ENCODE measurements around the gene HERPUD2. TPM values are rescaled to one million over a fixed set of nuclear protein-coding genes. Genes with fewer than 3 reads are reported as not detected.

The HERPUD2 gene
- total and polyA plus RNA-seq, 2 of the 4 experiments (the other 2 are of a cell fraction): 22.2 to 27.2 TPM

GRCh38 chr7:35691366-35691765 lies 3.6 kb downstream of the HERPUD2 start:
- Histone ChIP-seq H2AK9ac (replicated peaks; ENCODE audit: low read depth, low read length, poor library complexity) (no peak overlapping the region), H3K27ac (ENCODE audit: insufficient read depth, low read length) (peak overlapping the region; percentile 55; the same call in 1 of the 2 replicates), H3K14ac (replicated peaks; ENCODE audit: low read depth, low read length) (0 out of 2 replicates have a peak overlapping the region, but pooled peaks have one; percentile 3), H2AK5ac (ENCODE audit: low read depth, low read length) (no peak overlapping the region), H4K5ac (ENCODE audit: low read depth, low read length) (no peak overlapping the region), H3K4me2 (ENCODE audit: low read depth, low read length) (peak overlapping the region; percentile 78), H2BK20ac (ENCODE audit: low read depth, low read length) (no peak overlapping the region), H3K4me1 (ENCODE audit: control insufficient read depth, insufficient read depth, low read length) (peaks cover 4% of the 10 kb centered on the region), H4K91ac (ENCODE audit: insufficient read depth, low read depth, low read length) (no peak overlapping the region), H3K4me3 (ENCODE audit: insufficient read depth, low read depth, low read length) (peak overlapping the region; percentile 20; the same call in 1 of the 2 replicates), H4K20me1 (ENCODE audit: insufficient read depth, low read length) (peaks cover 20% of the 10 kb centered on the region; the same call in 1 of the 2 replicates), H3K9me1 (ENCODE audit: insufficient read depth, low read length) (peaks cover 4% of the 10 kb centered on the region), H3K4ac (ENCODE audit: low read depth, low read length) (no peak overlapping the region), H3K27me3 (ENCODE audit: control insufficient read depth, insufficient read depth, low read length) (no peaks in the 10 kb centered on the region), H2BK5ac (ENCODE audit: low read depth, low read length, poor library complexity, severe bottlenecking) (no peak overlapping the region), H3K79me1 (ENCODE audit: low read depth in 1 of 2, low read length in 2 of 2) (peaks cover 20 to 65% of the 10 kb centered on the region in 2 experiments), H4K8ac (ENCODE audit: low read depth in 2 of 2, low read length in 2 of 2) (no peak overlapping the region), H3K56ac (ENCODE audit: extremely low read depth, insufficient read depth, low read length) (no peak overlapping the region), H2BK120ac (ENCODE audit: low read depth, low read length) (no peak overlapping the region), H3K36me3 (ENCODE audit: control insufficient read depth, insufficient read depth, low read length) (no peaks in the 10 kb centered on the region), H3K18ac (ENCODE audit: low read depth, low read length) (no peak overlapping the region), H2BK15ac (ENCODE audit: low read depth, low read length) (no peak overlapping the region), H3K9me3 (ENCODE audit: control insufficient read depth, insufficient read depth, low read length) (no peaks in the 10 kb centered on the region), H3K9ac (ENCODE audit: low read depth, low read length) (no peak overlapping the region; the same call in 1 of the 2 replicates), H3K23ac (ENCODE audit: low read depth, low read length) (no peak overlapping the region), H2AFZ (replicated peaks; ENCODE audit: low read length, poor library complexity) (no peak overlapping the region)
- ATAC-seq (ENCODE audit: low read depth) (no peak), DNase-seq (no peak)
- intact Hi-C loops (cut with micrococcal nuclease): loop anchor here (5.0 kb wide), 1 partner anchor 44 kb away; no protein-coding TSS in a partner anchor
- no TSS peak for BruUV-seq (replicated peaks)
- TF ChIP-seq MXI1 (IDR thresholded peaks at IDR 0.05; ENCODE audit: borderline replicate concordance, low read depth, low read length) (no peak), POLR2A (IDR thresholded peaks at IDR 0.05; ENCODE audit: low read depth, low read length) (no peak), RFX5 (IDR thresholded peaks at IDR 0.05; ENCODE audit: low read depth, low read length) (no peak), MAZ (IDR thresholded peaks at IDR 0.05; ENCODE audit: borderline replicate concordance, low read depth, low read length) (no peak), CHD1 (IDR thresholded peaks at IDR 0.05; ENCODE audit: low read depth, low read length) (no peak), RAD21 (IDR thresholded peaks at IDR 0.05; ENCODE audit: low read length) (no peak), FOS (IDR thresholded peaks at IDR 0.05; ENCODE audit: low read depth, low read length) (no peak), CEBPB (IDR thresholded peaks at IDR 0.05; ENCODE audit: low read depth, low read length) (no peak), NFE2L2 (IDR thresholded peaks at IDR 0.05; ENCODE audit: low read depth, low read length) (no peak), USF2 (IDR thresholded peaks at IDR 0.05; ENCODE audit: low read depth, low read length) (no peak), CTCF (conservative IDR thresholded peaks at IDR 0.05; ENCODE audit: low read depth, low read length) (no peak), SMC3 (IDR thresholded peaks at IDR 0.05; ENCODE audit: low read depth, low read length) (no peak)
- TF ChIP-seq, protein P1, sequence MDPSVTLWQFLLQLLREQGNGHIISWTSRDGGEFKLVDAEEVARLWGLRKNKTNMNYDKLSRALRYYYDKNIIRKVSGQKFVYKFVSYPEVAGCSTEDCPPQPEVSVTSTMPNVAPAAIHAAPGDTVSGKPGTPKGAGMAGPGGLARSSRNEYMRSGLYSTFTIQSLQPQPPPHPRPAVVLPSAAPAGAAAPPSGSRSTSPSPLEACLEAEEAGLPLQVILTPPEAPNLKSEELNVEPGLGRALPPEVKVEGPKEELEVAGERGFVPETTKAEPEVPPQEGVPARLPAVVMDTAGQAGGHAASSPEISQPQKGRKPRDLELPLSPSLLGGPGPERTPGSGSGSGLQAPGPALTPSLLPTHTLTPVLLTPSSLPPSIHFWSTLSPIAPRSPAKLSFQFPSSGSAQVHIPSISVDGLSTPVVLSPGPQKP (IDR thresholded peaks at IDR 0.05; ENCODE audit: borderline replicate concordance, low read depth, low read length): no peak
- dilution Hi-C loops (cut with HindIII; ENCODE audit: low sequenced_read_pairs, unreplicated experiment): no loop called here
- no CpG with 5 or more reads among the region's 1 CpG for WGBS, 2 experiments (ENCODE audit: extremely low coverage in 2 of 2, insufficient read length in 1 of 2)
- in situ Hi-C loops (cut with MboI; ENCODE audit: low sequenced_read_pairs): no loop called here
- POLR2A ChIA-PET (ENCODE audit: unreplicated experiment): no interaction called here
- CTCF ChIA-PET: interaction anchor here (1.2 kb wide), 1 partner anchor 109 kb away, joined by 3 read pairs; the partner anchor contains the start of gene SEPTIN7
